Naive thymus-derived CD8-positive, alpha-beta T cell (primary cell): ENCODE results near the gene CDK1. TPM values are rescaled to one million over a fixed set of nuclear protein-coding genes. Genes with fewer than 3 reads are reported as not detected.

ENCODE experiments used
- ATAC-seq, 2 donors: fragments of 150-1000 bp; cut with Tn5 transposase in 1 of 2; sonication (Bioruptor Pico), chemical (Tn5 transposase) in 1 of 2; 1 replicate in 1 of 2; 2 replicates in 1 of 2; pipeline ENCODE4 v1.10.0; 2021; ENCODE audit warnings: mild to moderate bottlenecking in 2 of 2, moderate library complexity in 2 of 2
- POLR2A ChIA-PET: fragments of 350-600 bp; sonication (Branson Sonifier 250); formaldehyde crosslinking; loops from one replicate; lab custom pipeline; 2021; ENCODE audit warnings: antibody characterized with exemption; lab: Charles Lee
- DNase-seq, 10 donors: peaks; one replicate each; pipeline versions ENCODE4 v3.0.0 to v3.0.0-alpha.2; 2020 to 2022
- H3K27ac Mint-ChIP-seq, 10 donors: one replicate each; pipeline ENCODE4 v1.8.0; 2020 to 2022; ENCODE audit warnings: mild to moderate bottlenecking in 10 of 10, mixed read lengths in 10 of 10, moderate library complexity in 4 of 10, inconsistent platforms in 1 of 10
- H3K27me3 Mint-ChIP-seq, 5 donors: one replicate each; pipeline ENCODE4 v1.8.0; 2021 to 2022; ENCODE audit warnings: mixed read lengths in 5 of 5
- H3K36me3 Mint-ChIP-seq, 3 donors: one replicate each; pipeline ENCODE4 v1.8.0; 2020 to 2022; ENCODE audit warnings: mixed read lengths in 3 of 3, mild to moderate bottlenecking in 2 of 3, inconsistent platforms in 1 of 3
- H3K4me1 Mint-ChIP-seq, 4 donors: one replicate each; pipeline ENCODE4 v1.8.0; 2021 to 2022; ENCODE audit warnings: mixed read lengths in 4 of 4
- H3K4me3 Mint-ChIP-seq, 10 donors: one replicate each; pipeline ENCODE4 v1.8.0; 2020 to 2022; ENCODE audit warnings: mild to moderate bottlenecking in 10 of 10, mixed read lengths in 10 of 10, moderate library complexity in 6 of 10, inconsistent platforms in 1 of 10
- H3K9me3 Mint-ChIP-seq, 9 donors: one replicate each; pipeline ENCODE4 v1.8.0; 2020 to 2022; ENCODE audit warnings: mixed read lengths in 9 of 9, mild to moderate bottlenecking in 3 of 9, inconsistent platforms in 1 of 9, moderate library complexity in 1 of 9
- polyA plus RNA-seq, 3 donors: library from polyadenylated mRNA; unstranded; fragments of 300-500 nt; fragmentation: Illumina TruSeq; gene quantifications; one replicate each; pipeline ENCODE4 v1.2.3, GENCODE V29; 2021
- total RNA-seq, 8 experiments: library from RNA in 2 of 8; stranded (reverse) in 2 of 8; gene quantifications; one replicate each; pipeline ENCODE4 v1.2.3 and lab custom pipeline; 2021 to 2026

Gene CDK1
- total and polyA plus RNA-seq, 5 experiments from 2014 or later: 0.22 to 0.73 (median 0.44) TPM; not detected in 1

GRCh38 chr10:60807499-60807898 lies 29.2 kb downstream of the CDK1 start:
- Mint-ChIP-seq H3K4me3 (no peak overlapping the region), H3K27ac (no peak overlapping the region), H3K9me3 (no peaks in the 10 kb centered on the region), H3K36me3 (no peaks in the 10 kb centered on the region), H3K4me1 (no peaks in the 10 kb centered on the region), H3K27me3 (no peaks in the 10 kb centered on the region)
- POLR2A ChIA-PET: no interaction called here
- ATAC-seq (no peak), DNase-seq (no peak)

- Mint-ChIP-seq H3K27me3 (no peaks in the 10 kb centered on the region), H3K4me1 (no peaks in the 10 kb centered on the region), H3K9me3 (no peaks in the 10 kb centered on the region), H3K36me3 (no peaks in the 10 kb centered on the region), H3K27ac (no peak overlapping the region), H3K4me3 (no peak overlapping the region)
- DNase-seq (no peak), ATAC-seq (no peak)
- POLR2A ChIA-PET: no interaction called here
These were observed 29.8 kb downstream of the CDK1 start for GRCh38 chr10:60808036-60808435.

DNA sequence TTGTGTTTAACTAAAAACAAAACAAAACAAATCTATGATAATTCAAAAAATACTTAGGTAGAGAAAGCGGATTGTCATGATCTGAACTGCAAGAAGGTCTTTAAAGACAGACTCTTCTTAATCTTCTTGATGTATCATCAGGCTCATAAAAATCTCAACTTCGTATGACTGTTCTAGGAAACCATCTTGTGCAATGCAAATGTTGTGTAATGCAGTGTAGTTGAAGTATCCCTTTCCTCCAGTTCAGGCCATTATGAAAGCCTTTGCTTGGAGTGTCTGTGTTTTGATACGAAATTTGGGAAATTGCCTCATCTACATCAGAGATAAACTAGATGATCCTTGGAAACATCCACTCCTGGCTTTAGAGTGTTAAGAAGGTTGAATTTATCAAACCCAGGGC lies 30.9 kb downstream of the CDK1 start:
- no peaks in the 10 kb centered on the region for H3K27me3 Mint-ChIP-seq
- no peak overlapping the region for H3K27ac Mint-ChIP-seq
- ATAC-seq (no peak), DNase-seq (no peak)
- H3K4me3 Mint-ChIP-seq: no peak overlapping the region
- H3K9me3 Mint-ChIP-seq: no peaks in the 10 kb centered on the region
- H3K4me1 Mint-ChIP-seq: no peaks in the 10 kb centered on the region
- H3K36me3 Mint-ChIP-seq: no peaks in the 10 kb centered on the region
- POLR2A ChIA-PET: no interaction called here

DNA sequence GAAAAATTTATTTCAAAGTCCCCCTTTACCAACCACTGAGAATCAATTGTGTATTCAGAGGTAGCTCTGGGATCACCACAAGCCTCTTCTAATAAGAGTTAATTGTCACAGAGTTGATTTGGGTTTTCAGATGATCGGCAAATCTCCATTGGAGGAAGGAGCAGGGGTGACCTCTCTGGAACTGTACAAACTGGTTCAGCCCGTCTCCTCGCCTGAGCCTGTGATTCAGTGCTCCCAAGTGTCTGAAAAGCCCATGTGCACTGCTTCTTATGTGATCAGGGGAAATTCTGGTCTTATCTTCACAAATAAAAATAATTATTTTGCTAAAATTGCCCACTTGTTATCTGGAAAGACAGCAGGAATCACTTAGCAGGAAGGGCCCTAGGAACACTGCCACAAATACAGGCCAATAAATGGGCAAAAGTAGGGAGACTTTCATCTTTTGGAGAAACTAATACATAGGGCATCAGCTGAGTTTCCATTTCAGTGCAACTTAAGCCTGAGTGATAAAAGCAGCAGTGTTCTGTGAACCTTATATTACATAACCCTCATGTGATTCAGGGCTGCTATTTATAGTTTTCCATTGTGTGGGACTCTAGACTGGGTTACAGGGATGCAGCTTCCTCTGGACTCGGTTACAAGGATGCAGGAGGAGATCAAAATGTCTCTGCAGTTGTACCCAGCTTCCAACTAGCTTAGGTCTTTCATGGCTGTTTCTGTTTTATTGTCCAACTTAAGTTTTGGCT lies 32.3 kb downstream of the CDK1 start:
- ATAC-seq (no peak), DNase-seq (no peak)
- POLR2A ChIA-PET: no interaction called here
- Mint-ChIP-seq H3K27ac (no peak overlapping the region), H3K36me3 (no peaks in the 10 kb centered on the region), H3K4me1 (no peaks in the 10 kb centered on the region), H3K27me3 (no peaks in the 10 kb centered on the region), H3K9me3 (no peaks in the 10 kb centered on the region), H3K4me3 (no peak overlapping the region)

DNA sequence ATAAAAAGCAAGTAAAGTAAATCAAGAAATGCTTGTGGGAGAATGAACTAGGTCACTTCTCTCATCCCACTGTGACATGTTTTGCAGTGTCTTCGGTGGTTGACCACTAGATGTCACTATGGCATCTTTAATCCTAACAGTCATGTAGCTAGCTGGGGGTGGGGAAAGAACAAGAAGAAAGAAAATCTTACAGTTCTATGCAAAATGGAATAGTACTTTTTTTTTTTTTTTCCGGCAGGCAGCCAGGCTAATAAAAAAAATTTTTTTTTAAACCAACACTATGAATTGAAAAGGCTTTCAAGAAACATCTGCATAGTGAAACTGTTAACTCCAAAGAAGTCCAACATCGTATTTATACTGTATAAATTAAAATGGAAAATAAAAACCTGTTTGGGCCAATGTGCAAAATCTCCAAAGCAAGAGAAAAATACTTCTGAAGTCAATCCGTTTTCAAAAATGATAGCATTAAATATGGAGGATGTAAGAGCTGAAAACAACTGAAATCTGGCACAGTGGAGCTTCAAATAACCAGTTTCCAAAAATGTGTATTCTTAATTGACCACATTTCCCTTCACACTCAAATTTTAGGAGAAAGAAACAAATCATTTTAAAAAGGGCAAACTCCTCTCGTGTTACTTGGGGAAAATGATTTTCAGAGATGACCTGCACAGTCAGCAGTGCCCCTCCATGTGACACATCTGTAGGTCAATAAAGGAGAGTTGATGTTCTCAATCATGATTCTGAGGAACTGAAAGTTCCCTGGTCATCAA lies 38.5 kb downstream of the CDK1 start:
- Mint-ChIP-seq H3K27ac (no peak overlapping the region), H3K9me3 (no peaks in the 10 kb centered on the region)
- DNase-seq: peak in 6 of 10 donors; percentile 4 to 54 (median 32)

GRCh38 chr10:60817398-60817805 lies 39.1 kb downstream of the CDK1 start:
- no peaks in the 10 kb centered on the region for H3K36me3 Mint-ChIP-seq
- no peaks in the 10 kb centered on the region for H3K27me3 Mint-ChIP-seq
- H3K4me3 Mint-ChIP-seq: no peak overlapping the region
- DNase-seq (no peak), ATAC-seq (no peak)
- H3K27ac Mint-ChIP-seq: no peak overlapping the region
- H3K4me1 Mint-ChIP-seq: peaks cover 0 to 10% (median 4%) of the 10 kb centered on the region in 4 donors
- no peaks in the 10 kb centered on the region for H3K9me3 Mint-ChIP-seq
- POLR2A ChIA-PET: no interaction called here

More for the DNA sequence above, 38.5 kb downstream of the CDK1 start:
- peak; percentile 47 to 72 for ATAC-seq
- Mint-ChIP-seq H3K4me1 (peaks cover 0 to 10% (median 4%) of the 10 kb centered on the region in 4 donors), H3K36me3 (no peaks in the 10 kb centered on the region), H3K4me3 (no peak overlapping the region), H3K27me3 (no peaks in the 10 kb centered on the region)
- POLR2A ChIA-PET: no interaction called here

- POLR2A ChIA-PET: no interaction called here
- ATAC-seq: no peak
- no peaks in the 10 kb centered on the region for H3K36me3 Mint-ChIP-seq
- H3K4me3 Mint-ChIP-seq: no peak overlapping the region
- peaks cover 0 to 10% (median 4%) of the 10 kb centered on the region in 4 donors for H3K4me1 Mint-ChIP-seq
- H3K27me3 Mint-ChIP-seq: no peaks in the 10 kb centered on the region
- DNase-seq: no peak
- peak overlapping the region in 1 of 10 donors; percentile 16 for H3K27ac Mint-ChIP-seq
- H3K9me3 Mint-ChIP-seq: no peaks in the 10 kb centered on the region
These were observed 40.0 kb downstream of the CDK1 start for GRCh38 chr10:60818134-60818770.

DNA sequence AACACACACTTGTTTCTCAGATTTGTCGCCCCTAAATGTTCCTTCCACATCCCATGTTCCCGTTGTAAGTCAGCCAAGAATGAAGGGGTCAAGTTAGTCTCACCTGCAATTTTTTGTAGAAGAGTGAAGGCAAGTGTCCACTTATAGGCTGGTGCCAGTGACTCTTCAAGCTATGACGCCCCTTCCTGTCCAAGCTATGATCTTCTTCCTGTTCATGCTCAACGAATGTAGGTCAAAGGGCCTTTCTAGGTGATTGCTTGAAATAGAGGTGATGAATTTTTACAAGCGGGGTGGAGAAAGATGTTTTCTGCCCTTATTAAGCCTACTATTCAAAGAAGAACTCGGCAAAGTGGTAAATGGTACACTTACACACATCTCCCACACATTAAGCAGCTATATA lies 41.0 kb downstream of the CDK1 start:
- H3K27me3 Mint-ChIP-seq: no peaks in the 10 kb centered on the region
- no peak overlapping the region for H3K27ac Mint-ChIP-seq
- peaks cover 0 to 10% (median 4%) of the 10 kb centered on the region in 4 donors for H3K4me1 Mint-ChIP-seq
- POLR2A ChIA-PET: no interaction called here
- ATAC-seq: no peak
- H3K4me3 Mint-ChIP-seq: no peak overlapping the region
- H3K9me3 Mint-ChIP-seq: no peaks in the 10 kb centered on the region
- DNase-seq: no peak
- H3K36me3 Mint-ChIP-seq: no peaks in the 10 kb centered on the region

- POLR2A ChIA-PET: no interaction called here
- DNase-seq (no peak), ATAC-seq (no peak)
- Mint-ChIP-seq H3K4me1 (peaks cover 0 to 10% (median 4%) of the 10 kb centered on the region in 4 donors), H3K27me3 (no peaks in the 10 kb centered on the region), H3K27ac (peak overlapping the region in 2 of 10 donors; percentile 19 to 30), H3K9me3 (no peaks in the 10 kb centered on the region), H3K36me3 (no peaks in the 10 kb centered on the region), H3K4me3 (no peak overlapping the region)
These were observed 41.9 kb downstream of the CDK1 start for GRCh38 chr10:60820093-60820754.

DNA sequence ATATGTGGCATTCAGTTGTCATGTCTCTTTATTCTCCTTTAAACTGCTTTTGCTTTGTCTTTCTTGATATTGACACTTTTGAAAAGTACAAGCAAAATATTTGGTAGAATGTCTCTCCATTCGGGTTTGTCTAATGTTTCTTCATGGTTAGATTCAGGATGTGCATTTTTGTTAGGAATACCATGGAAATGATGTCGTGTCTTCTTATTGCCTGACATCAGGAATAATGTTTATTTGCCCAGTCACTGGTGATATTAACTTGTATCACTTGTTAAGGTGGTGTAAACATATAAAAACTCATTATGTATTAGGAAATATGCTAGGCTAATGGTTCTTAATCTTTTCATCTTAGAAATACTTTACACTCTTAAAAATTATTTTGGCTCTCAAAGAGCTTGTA lies 43.4 kb downstream of the CDK1 start:
- POLR2A ChIA-PET: no interaction called here
- Mint-ChIP-seq H3K27ac (no peak overlapping the region), H3K36me3 (no peaks in the 10 kb centered on the region), H3K27me3 (peaks cover 0 to 2% (median 0%) of the 10 kb centered on the region in 5 donors), H3K4me3 (no peak overlapping the region), H3K9me3 (no peaks in the 10 kb centered on the region), H3K4me1 (peaks cover 0 to 10% (median 3%) of the 10 kb centered on the region in 4 donors)
- DNase-seq (no peak), ATAC-seq (no peak)

- no peaks in the 10 kb centered on the region for H3K36me3 Mint-ChIP-seq
- no peak for ATAC-seq
- H3K4me1 Mint-ChIP-seq: peaks cover 0 to 10% (median under 1%) of the 10 kb centered on the region in 4 donors
- POLR2A ChIA-PET: no interaction called here
- no peak overlapping the region for H3K27ac Mint-ChIP-seq
- H3K9me3 Mint-ChIP-seq: no peaks in the 10 kb centered on the region
- no peak overlapping the region for H3K4me3 Mint-ChIP-seq
- DNase-seq: no peak
- peaks cover 0 to 5% (median 0%) of the 10 kb centered on the region in 5 donors for H3K27me3 Mint-ChIP-seq
These were observed 44.5 kb downstream of the CDK1 start for GRCh38 chr10:60822809-60823208.

DNA sequence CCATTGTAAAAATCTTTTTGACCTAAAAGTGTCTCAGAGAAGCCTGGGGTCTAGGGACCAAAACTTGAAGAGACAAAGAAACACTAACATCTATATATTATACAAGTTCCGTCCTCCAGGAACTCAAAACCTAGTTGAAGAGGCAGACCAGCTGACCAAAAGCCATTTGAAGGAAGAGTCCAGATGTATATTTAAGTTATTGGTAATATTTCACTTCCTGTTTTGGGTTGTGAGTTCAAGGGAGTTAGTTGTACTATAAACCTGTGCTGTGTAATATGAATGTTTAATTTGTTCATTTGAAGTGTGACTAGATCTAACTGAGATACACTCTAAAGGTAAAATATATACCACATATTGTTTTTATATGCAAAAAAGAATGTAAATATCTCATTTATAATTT lies 45.0 kb downstream of the CDK1 start:
- Mint-ChIP-seq H3K27me3 (peaks cover 0 to 7% (median 0%) of the 10 kb centered on the region in 5 donors), H3K4me1 (peaks cover 0 to 10% (median under 1%) of the 10 kb centered on the region in 4 donors), H3K27ac (no peak overlapping the region), H3K9me3 (no peaks in the 10 kb centered on the region), H3K4me3 (no peak overlapping the region), H3K36me3 (no peaks in the 10 kb centered on the region)
- DNase-seq: no peak
- POLR2A ChIA-PET: no interaction called here
- no peak for ATAC-seq
